Skeletal muscle cell (primary cell): Measurements from ENCODE around the gene SLC43A2.

Source experiments
- DNase-seq: peaks from one replicate; pipeline ENCODE4 v3.0.0-alpha.2; 2010; ENCODE audit warnings: low read depth
- H3K4me3 ChIP-seq: 2 replicates; pipeline ENCODE4 v1.5.1; 2011; ENCODE audit warnings: low read depth, mild to moderate bottlenecking, control low read depth, low read length, moderate library complexity

SLC43A2 gene

GRCh38 chr17:1625581-1625980, 3.1 kb downstream of the SLC43A2 start:
- no peak overlapping the region for H3K4me3 ChIP-seq
- DNase-seq, result no peak

GRCh38 chr17:1625053-1625452, 3.6 kb downstream of the SLC43A2 start:
- DNase-seq, result no peak
- no peak overlapping the region for H3K4me3 ChIP-seq

- no peak for DNase-seq
- no peak overlapping the region for H3K4me3 ChIP-seq
Measured at GRCh38 chr17:1624650-1625049, 4.0 kb downstream of the SLC43A2 start.

GRCh38 chr17:1623057-1623630, 5.5 kb downstream of the SLC43A2 start:
- H3K4me3 ChIP-seq, result no peak overlapping the region
- DNase-seq, result no peak

GRCh38 chr17:1621273-1621954, 7.2 kb downstream of the SLC43A2 start:
- no peak overlapping the region for H3K4me3 ChIP-seq
- no peak for DNase-seq

GRCh38 chr17:1620486-1620885, 8.1 kb downstream of the SLC43A2 start:
- H3K4me3 ChIP-seq, result no peak overlapping the region
- DNase-seq, result no peak

- peak; percentile 24 for DNase-seq
Measured at GRCh38 chr17:1617620-1618174, 10.9 kb downstream of the SLC43A2 start.

GRCh38 chr17:1616101-1616500, 12.5 kb downstream of the SLC43A2 start:
- no peak overlapping the region for H3K4me3 ChIP-seq
- no peak for DNase-seq

More at GRCh38 chr17:1617620-1618174, 10.9 kb downstream of the SLC43A2 start:
- H3K4me3 ChIP-seq, result no peak overlapping the region

- no peak overlapping the region for H3K4me3 ChIP-seq
- no peak for DNase-seq
Measured at GRCh38 chr17:1612400-1612799, 16.2 kb downstream of the SLC43A2 start.

- DNase-seq, result no peak
Measured at GRCh38 chr17:1611715-1612114, 16.9 kb downstream of the SLC43A2 start.

GRCh38 chr17:1608676-1609075, 20.0 kb downstream of the SLC43A2 start:
- no peak for DNase-seq
- no peak overlapping the region for H3K4me3 ChIP-seq

More at GRCh38 chr17:1611715-1612114, 16.9 kb downstream of the SLC43A2 start:
- no peak overlapping the region for H3K4me3 ChIP-seq

GRCh38 chr17:1607971-1608320, 20.7 kb downstream of the SLC43A2 start:
- no peak overlapping the region for H3K4me3 ChIP-seq
- no peak for DNase-seq

- no peak for DNase-seq
- no peak overlapping the region for H3K4me3 ChIP-seq
Measured at GRCh38 chr17:1606352-1606985, 22.2 kb downstream of the SLC43A2 start.

- no peak overlapping the region for H3K4me3 ChIP-seq
- DNase-seq, result no peak
Measured at GRCh38 chr17:1605681-1606351, 22.8 kb downstream of the SLC43A2 start.

GRCh38 chr17:1604831-1605528, 23.7 kb downstream of the SLC43A2 start:
- DNase-seq, result no peak
- H3K4me3 ChIP-seq, result no peak overlapping the region

- no peak overlapping the region for H3K4me3 ChIP-seq
- no peak for DNase-seq
Measured at GRCh38 chr17:1601571-1601970, 27.1 kb downstream of the SLC43A2 start.

- no peak overlapping the region for H3K4me3 ChIP-seq
- DNase-seq, result no peak
Measured at GRCh38 chr17:1598399-1599095, 30.1 kb downstream of the SLC43A2 start.

- H3K4me3 ChIP-seq, result no peak overlapping the region
- DNase-seq, result no peak
Measured at GRCh38 chr17:1597861-1598342, 30.7 kb downstream of the SLC43A2 start.

- DNase-seq, result no peak
- no peak overlapping the region for H3K4me3 ChIP-seq
Measured at GRCh38 chr17:1593630-1593931, 35.1 kb downstream of the SLC43A2 start.
